Adrenal gland (tissue), 12 donors: Measurements from ENCODE around the gene IGSF10. TPM values are rescaled to one million over a fixed set of nuclear protein-coding genes. Genes with fewer than 3 reads are reported as not detected.

Experiments used
- DNase-seq, 7 donors: peaks; one replicate each; pipeline ENCODE4 v3.0.0-alpha.2; 2019 to 2020
- H3K27ac ChIP-seq, 5 donors: fragments of 200-600 bp; sonication (generic) in 4 of 5; 1 replicate in 3 of 5; 2 replicates in 2 of 5; pipeline versions ENCODE4 v1.5.1 to v1.8.0; 2016 to 2020; ENCODE audit warnings: mild to moderate bottlenecking in 1 of 5
- H3K27me3 ChIP-seq: fragments of 200-600 bp; 2 replicates; pipeline ENCODE4 v1.8.0; 2021
- H3K36me3 ChIP-seq, 2 donors: fragments of 200-600 bp; replicated peaks in 1 of 2; 1 replicate in 1 of 2; 2 replicates in 1 of 2; pipeline versions ENCODE4 v1.5.1 to v1.8.0; 2018 to 2022
- H3K4me1 ChIP-seq, 2 donors: fragments of 200-600 bp; replicated peaks in 1 of 2; 1 replicate in 1 of 2; 2 replicates in 1 of 2; pipeline versions ENCODE4 v1.5.1 to v1.8.0; 2018 to 2021
- H3K4me3 ChIP-seq, 4 donors: fragments of 200-600 bp; sonication (generic) in 3 of 4; one replicate each; pipeline ENCODE4 v1.5.1; 2016 to 2018
- H3K9me3 ChIP-seq, 3 donors: fragments of 200-600 bp; sonication (generic) in 1 of 3; replicated peaks in 1 of 3; 1 replicate in 2 of 3; 2 replicates in 1 of 3; pipeline versions ENCODE4 v1.5.1 to v1.8.0; 2016 to 2021
- CTCF ChIP-seq, 6 experiments: fragments of 450-650 bp in 4 of 6; fragments of 200-600 bp in 2 of 6; sonication (generic) in 1 of 6; IDR thresholded peaks; 1 replicate in 5 of 6; 2 replicates in 1 of 6; pipeline versions ENCODE4 v1.5.1 to v1.8.0; 2016 to 2021; ENCODE audit warnings: antibody characterized with exemption in 6 of 6, mild to moderate bottlenecking in 2 of 6, moderate library complexity in 1 of 6
- POLR2A ChIP-seq, 2 donors: fragments of 450-650 bp; IDR thresholded peaks; one replicate each; pipeline ENCODE4 v1.6.1; 2017; ENCODE audit warnings: antibody characterized with exemption in 2 of 2, mild to moderate bottlenecking in 2 of 2, moderate library complexity in 1 of 2
- WGBS, 4 donors: extraction: QIAGEN DNeasy Blood & Tissue Kit in 2 of 4; methylation state at CpG; one replicate each; pipeline versions ENCODE4 v1.1.5 to v1.1.7; 2013 to 2017; 5-methylcytosine and 5-hydroxymethylcytosine counted together
- intact Hi-C, 2 donors: fragments of 100-400 bp; cut with DNase I; formaldehyde crosslinking; loops; one replicate each; pipeline versions ENCODE4 v1.14.1 to v1.15.0; 2022 to 2023
- polyA plus RNA-seq, 3 donors: library from polyadenylated mRNA; stranded (reverse); fragments of 200-250 nt in 2 of 3; fragments of 350-450 nt in 1 of 3; fragmentation: Illumina TruSeq in 1 of 3; extraction: RNeasy Lipid Tissue Mini Kit (QIAGEN cat#74804) in 1 of 3; gene quantifications; one replicate each; pipeline ENCODE4 v1.2.3, GENCODE V29; 2013 to 2014
- total RNA-seq, 9 donors: library from RNA; depleted of rRNA in 4 of 9; stranded (reverse); fragments of >200 nt in 4 of 9; fragments of 120-200 nt in 1 of 9; fragmentation: NEBNext Ultra II Directional in 1 of 9; extraction: Animal tissue kit (Norgen Biotek cat#: 25700) in 1 of 9; gene quantifications; one replicate each; pipeline versions ENCODE4 v1.1.0 to v1.2.4, GENCODE V29; 2013 to 2023
- donor health status: healthy with polysubstance abuse.
- donor health status: Bipolar disorder and iron deficiency.
- donor health status: DM: yes; HTN: yes; CAD: no.
- donor health status: DM: no; HTN: no; CAD: no.
- donor health status: DM: no; HTN: no; CAD: no.
- donor health status: DM: yes; HTN: yes; CAD: no.

IGSF10 gene
- total and polyA plus RNA-seq, 12 donors, result 0.67 to 33.7 (median 7.6) TPM

- Histone ChIP-seq H3K27ac (peak overlapping the region in 1 of 5 donors; percentile 35), H3K4me1 (peaks cover 0 to 13% of the 10 kb centered on the region in 2 donors), H3K9me3 (no peaks in the 10 kb centered on the region), H3K27me3 (no peaks in the 10 kb centered on the region), H3K4me3 (peak overlapping the region in 1 of 4 donors; percentile 63), H3K36me3 (no peaks in the 10 kb centered on the region)
- no peak for DNase-seq
- TF ChIP-seq POLR2A (IDR thresholded peaks at IDR 0.05), result no peak
- no peak for TF ChIP-seq CTCF (IDR thresholded peaks at IDR 0.05)
- 33 to 48% (median 34%) methylated on average over 2 of the region's 2 CpGs for WGBS, 4 donors
- intact Hi-C loops, result no loop called here
Observed at GRCh38 chr3:151460228-151460627, 633 bp downstream of the IGSF10 start.

GRCh38 chr3:151459358-151459757 lies 1.5 kb downstream of the IGSF10 start:
- Histone ChIP-seq H3K9me3 (no peaks in the 10 kb centered on the region), H3K27me3 (no peaks in the 10 kb centered on the region), H3K4me3 (peak overlapping the region in 1 of 4 donors; percentile 63), H3K4me1 (peaks cover 0 to 13% of the 10 kb centered on the region in 2 donors), H3K36me3 (no peaks in the 10 kb centered on the region), H3K27ac (no peak overlapping the region)
- intact Hi-C loops, result loop anchor here in 1 of 2 donors (10.0 kb wide), 1 partner anchor 375 kb away; no protein-coding TSS in a partner anchor
- TF ChIP-seq POLR2A (IDR thresholded peaks at IDR 0.05), result no peak
- no peak for TF ChIP-seq CTCF (IDR thresholded peaks at IDR 0.05)
- no peak for DNase-seq
- 21 to 34% (median 26%) methylated on average over 3 of the region's 3 CpGs for WGBS, 4 donors

GRCh38 chr3:151456065-151456464 lies 4.8 kb downstream of the IGSF10 start:
- intact Hi-C loops, result loop anchor here in 1 of 2 donors (10.0 kb wide), 1 partner anchor 379 kb away; no protein-coding TSS in a partner anchor
- H3K4me3 ChIP-seq, result no peak overlapping the region
- no peak overlapping the region for H3K27ac ChIP-seq
- WGBS, 4 donors, result 90 to 97% (median 95%) methylated on average over 3 of the region's 3 CpGs
- TF ChIP-seq CTCF (IDR thresholded peaks at IDR 0.05) (no peak), POLR2A (IDR thresholded peaks at IDR 0.05) (no peak)
- no peaks in the 10 kb centered on the region for H3K27me3 ChIP-seq
- H3K4me1 ChIP-seq, result peaks cover 0 to 8% of the 10 kb centered on the region in 2 donors
- H3K36me3 ChIP-seq, result no peaks in the 10 kb centered on the region
- no peaks in the 10 kb centered on the region for H3K9me3 ChIP-seq
- no peak for DNase-seq

GRCh38 chr3:151452841-151453240 lies 8.0 kb downstream of the IGSF10 start:
- Histone ChIP-seq H3K36me3 (no peaks in the 10 kb centered on the region), H3K9me3 (no peaks in the 10 kb centered on the region), H3K27ac (no peak overlapping the region), H3K4me1 (no peaks in the 10 kb centered on the region), H3K27me3 (no peaks in the 10 kb centered on the region), H3K4me3 (no peak overlapping the region)
- WGBS, 4 donors, result 50 to 78% (median 65%) methylated on average over 2 of the region's 2 CpGs
- no peak for TF ChIP-seq CTCF (IDR thresholded peaks at IDR 0.05)
- no peak for TF ChIP-seq POLR2A (IDR thresholded peaks at IDR 0.05)
- no peak for DNase-seq
- intact Hi-C loops, result loop anchor here in 1 of 2 donors (10.0 kb wide), 1 partner anchor 382 kb away; no protein-coding TSS in a partner anchor
